H1 (cell line): Measurements from ENCODE around the gene RCSD1. TPM values are rescaled to one million over a fixed set of nuclear protein-coding genes. Genes with fewer than 3 reads are reported as not detected.

Source experiments
- CTCF ChIA-PET: fragments of 300-600 bp; sonication (Branson Sonifier 250); formaldehyde crosslinking; loops from one replicate; lab custom pipeline; 2021; ENCODE audit not compliant: partially characterized antibody; lab: Charles Lee
- POLR2A ChIA-PET: fragments of 300-600 bp; sonication (Branson Sonifier 250); formaldehyde crosslinking; loops from one replicate; lab custom pipeline; 2021; ENCODE audit warnings: inconsistent platforms; ENCODE audit not compliant: partially characterized antibody; lab: Charles Lee
- DNase-seq, 2 experiments: peaks; one replicate each; pipeline versions ENCODE4 v3.0.0 to v3.0.0-alpha.2; 2010 to 2022; ENCODE audit warnings: low spot score in 2 of 2, low read depth in 1 of 2, mixed read lengths in 1 of 2
- FAIRE-seq: peaks from 2 replicates; lab custom pipeline; 2011; peaks lifted over from hg19 to GRCh38; lab: Jason Lieb, UNC
- H2AFZ ChIP-seq: 2 replicates; pipeline ENCODE4 v1.8.1; 2012; ENCODE audit warnings: low read length, inconsistent platforms
- H2AK5ac ChIP-seq: 2 replicates; pipeline ENCODE4 v1.6.1; 2013; ENCODE audit warnings: low read depth, low read length
- H2BK120ac ChIP-seq: replicated peaks from 2 replicates; pipeline ENCODE3; 2013; ENCODE audit warnings: low read depth, low read length, inconsistent platforms
- H2BK12ac ChIP-seq: 2 replicates; pipeline ENCODE4 v1.6.1; 2013; ENCODE audit warnings: low read depth, low read length
- H2BK15ac ChIP-seq: 2 replicates; pipeline ENCODE4 v1.6.1; 2013; ENCODE audit warnings: low read length
- H2BK20ac ChIP-seq: 2 replicates; pipeline ENCODE4 v1.6.1; 2013; ENCODE audit warnings: low read length
- H2BK5ac ChIP-seq: 2 replicates; pipeline ENCODE4 v1.6.1; 2013; ENCODE audit warnings: low read depth, low read length
- H3K14ac ChIP-seq: 2 replicates; pipeline ENCODE4 v1.6.1; 2013; ENCODE audit warnings: inconsistent platforms; ENCODE audit not compliant: insufficient read length
- H3K18ac ChIP-seq: 2 replicates; pipeline ENCODE4 v1.6.1; 2013; ENCODE audit warnings: low read length; ENCODE audit errors: extremely low read depth
- H3K23ac ChIP-seq: 2 replicates; pipeline ENCODE4 v1.6.1; 2013; ENCODE audit warnings: inconsistent platforms; ENCODE audit not compliant: insufficient read length
- H3K23me2 ChIP-seq: 2 replicates; pipeline ENCODE4 v1.6.1; 2013; ENCODE audit warnings: low read depth, low read length
- H3K27ac ChIP-seq: 2 replicates; pipeline ENCODE4 v1.6.1; 2011; ENCODE audit warnings: low read depth, low read length, inconsistent platforms
- H3K27me3 ChIP-seq, 4 experiments: replicated peaks in 1 of 4; 1 replicate in 1 of 4; 2 replicates in 3 of 4; pipeline versions ENCODE4 v1.6.1 to v1.8.1; 2011 to 2013; ENCODE audit warnings: low read length in 3 of 4, mild to moderate bottlenecking in 3 of 4, inconsistent platforms in 2 of 4, mixed read lengths in 2 of 4, moderate library complexity in 1 of 4; ENCODE audit not compliant: control insufficient read depth in 3 of 4, insufficient read depth in 3 of 4; ENCODE audit errors: extremely low read depth in 1 of 4
- H3K36me3 ChIP-seq, 4 experiments: 2 replicates each; pipeline versions ENCODE4 v1.6.1 to v1.8.1; 2011 to 2013; ENCODE audit warnings: mild to moderate bottlenecking in 4 of 4, low read length in 3 of 4, moderate library complexity in 2 of 4, control low read depth in 1 of 4, inconsistent platforms in 1 of 4; ENCODE audit not compliant: insufficient read depth in 4 of 4, control insufficient read depth in 2 of 4
- H3K4ac ChIP-seq: replicated peaks from 2 replicates; pipeline ENCODE3; 2013; ENCODE audit warnings: low read length, low read depth, mixed read lengths, inconsistent platforms; ENCODE audit not compliant: insufficient read length
- H3K4me1 ChIP-seq, 4 experiments: replicated peaks in 1 of 4; 1 replicate in 1 of 4; 2 replicates in 3 of 4; pipeline versions ENCODE4 v1.6.1 to v1.8.1; 2011 to 2013; ENCODE audit warnings: low read length in 3 of 4, inconsistent platforms in 2 of 4, mixed read lengths in 1 of 4; ENCODE audit not compliant: insufficient read depth in 4 of 4, control insufficient read depth in 3 of 4
- H3K4me2 ChIP-seq, 2 experiments: 2 replicates each; pipeline versions ENCODE4 v1.6.1 to v1.8.1; 2011 to 2013; ENCODE audit warnings: low read depth in 2 of 2, low read length in 2 of 2, control low read depth in 1 of 2, inconsistent platforms in 1 of 2, mild to moderate bottlenecking in 1 of 2; ENCODE audit not compliant: insufficient read depth in 1 of 2
- H3K4me3 ChIP-seq, 4 experiments: fragments of 200-600, 300-600 bp in 1 of 4; sonication (generic), shearing (Covaris generic), sonication (Bioruptor Twin) in 1 of 4; 2 replicates each; pipeline versions ENCODE4 v1.5.1 to v1.8.1; 2011 to 2016; ENCODE audit warnings: low read length in 4 of 4, low read depth in 3 of 4, control low read depth in 2 of 4, inconsistent platforms in 2 of 4, mild to moderate bottlenecking in 2 of 4, mixed read lengths in 1 of 4, moderate library complexity in 1 of 4; ENCODE audit not compliant: insufficient read depth in 2 of 4; ENCODE audit errors: extremely low read depth in 1 of 4
- H3K56ac ChIP-seq: replicated peaks from 2 replicates; pipeline ENCODE3; 2013; ENCODE audit warnings: low read depth, mild to moderate bottlenecking, mixed read lengths, low read length, inconsistent platforms; ENCODE audit not compliant: insufficient read length
- H3K79me1 ChIP-seq: 2 replicates; pipeline ENCODE4 v1.6.1; 2013; ENCODE audit warnings: low read depth, low read length, control low read depth
- H3K79me2 ChIP-seq, 2 experiments: 2 replicates each; pipeline versions ENCODE4 v1.6.1 to v1.8.1; 2012 to 2013; ENCODE audit warnings: low read length in 2 of 2, mild to moderate bottlenecking in 2 of 2, inconsistent platforms in 1 of 2; ENCODE audit not compliant: insufficient read depth in 2 of 2, control insufficient read depth in 1 of 2
- H3K9ac ChIP-seq, 4 experiments: replicated peaks in 1 of 4; 1 replicate in 1 of 4; 2 replicates in 3 of 4; pipeline versions ENCODE4 v1.6.1 to v1.8.1; 2011 to 2013; ENCODE audit warnings: low read depth in 3 of 4, low read length in 3 of 4, control low read depth in 2 of 4, mild to moderate bottlenecking in 2 of 4, moderate library complexity in 2 of 4, inconsistent platforms in 1 of 4; ENCODE audit errors: extremely low read depth in 1 of 4
- H3K9me3 ChIP-seq, 2 experiments: 2 replicates each; pipeline versions ENCODE4 v1.6.1 to v1.8.1; 2012 to 2013; ENCODE audit warnings: mild to moderate bottlenecking in 2 of 2, moderate library complexity in 2 of 2, control low read depth in 1 of 2, inconsistent platforms in 1 of 2, low read depth in 1 of 2, low read length in 1 of 2, mixed read lengths in 1 of 2; ENCODE audit not compliant: insufficient read depth in 2 of 2
- H4K20me1 ChIP-seq, 2 experiments: replicated peaks in 1 of 2; 2 replicates each; pipeline versions ENCODE3 to v1.8.1; 2011 to 2013; ENCODE audit warnings: inconsistent platforms in 2 of 2, low read length in 2 of 2, mild to moderate bottlenecking in 1 of 2; ENCODE audit not compliant: insufficient read depth in 2 of 2, control insufficient read depth in 1 of 2
- H4K5ac ChIP-seq: 2 replicates; pipeline ENCODE4 v1.6.1; 2013; ENCODE audit warnings: low read length, low read depth, mixed read lengths, inconsistent platforms; ENCODE audit not compliant: insufficient read length
- H4K8ac ChIP-seq: 2 replicates; pipeline ENCODE4 v1.8.0; 2013; ENCODE audit warnings: mild to moderate bottlenecking, moderate library complexity, low read length, inconsistent platforms; ENCODE audit not compliant: insufficient read depth; ENCODE audit errors: extremely low read depth
- H4K91ac ChIP-seq: replicated peaks from 2 replicates; pipeline ENCODE3; 2013; ENCODE audit warnings: low read length, mixed read lengths, inconsistent platforms; ENCODE audit not compliant: insufficient read length
- ASH2L ChIP-seq: fragments of 200-600, 300-600 bp; sonication (generic); IDR thresholded peaks from one replicate; pipeline ENCODE4 v1.7.1; 2017; ENCODE audit warnings: low read length
- FOSL1 ChIP-seq: IDR thresholded peaks from 2 replicates; pipeline ENCODE4 v1.6.1; 2011; ENCODE audit warnings: mild to moderate bottlenecking, low read depth, low read length, moderate library complexity; ENCODE audit not compliant: insufficient read depth
- KDM4A ChIP-seq: IDR thresholded peaks from one replicate; pipeline ENCODE4 v1.7.1; 2012; ENCODE audit warnings: low read depth, mild to moderate bottlenecking, moderate library complexity, low read length, inconsistent platforms; ENCODE audit not compliant: severe bottlenecking
- MAX ChIP-seq: IDR thresholded peaks from 2 replicates; pipeline ENCODE4 v1.6.1; 2012; ENCODE audit warnings: inconsistent platforms
- PHF8 ChIP-seq: fragments of 200-600 bp; sonication (generic); conservative IDR thresholded peaks from 2 replicates; pipeline ENCODE4 v1.7.1; 2012; ENCODE audit warnings: low read depth, mild to moderate bottlenecking, inconsistent platforms, low read length, moderate library complexity
- POLR2AphosphoS5 ChIP-seq: IDR thresholded peaks from 2 replicates; pipeline ENCODE4 v1.6.1; 2011; ENCODE audit warnings: low read depth, low read length
- WGBS, 2 experiments: shearing (Covaris generic) in 1 of 2; methylation state at CpG; one replicate each; pipeline versions ENCODE4 v1.1.6 to v1.1.7; 2013 to 2015; ENCODE audit warnings: low lambda C conversion rate in 2 of 2, mixed read lengths in 2 of 2, inconsistent platforms in 1 of 2, low coverage in 1 of 2, missing lambda C conversion rate in 1 of 2; ENCODE audit not compliant: insufficient replicate concordance in 2 of 2, insufficient coverage in 1 of 2, insufficient read length in 1 of 2; ENCODE audit errors: extremely low coverage in 1 of 2, missing lambda C conversion rate in 1 of 2; 5-methylcytosine and 5-hydroxymethylcytosine counted together
- polyA plus RNA-seq, 7 experiments: library from polyadenylated mRNA; depleted of rRNA in 3 of 7; stranded (reverse) in 5 of 7; unstranded in 2 of 7; fragments of >200 nt in 5 of 7; fragments of 200-250 nt in 2 of 7; gene quantifications; 1 replicate in 5 of 7; 2 replicates in 1 of 7; 4 replicates in 1 of 7; pipeline versions ENCODE4 v1.2.1 to v1.2.3, GENCODE V29; 2011 to 2013; ENCODE audit warnings: missing spikeins in 2 of 7, mixed read lengths in 2 of 7
- total RNA-seq: library from RNA; stranded (reverse); fragmentation: NEBNext Ultra II Directional; extraction: Animal tissue kit (Norgen Biotek cat#: 25700); gene quantifications from 2 replicates; pipeline ENCODE4 v1.2.1, GENCODE V29; 2021

RCSD1 gene
- total and polyA plus RNA-seq, 2 of the 8 experiments (the other 6 are each of a cell fraction or from before 2014, with no cell fraction given): 0.47 to 0.69 TPM

DNA sequence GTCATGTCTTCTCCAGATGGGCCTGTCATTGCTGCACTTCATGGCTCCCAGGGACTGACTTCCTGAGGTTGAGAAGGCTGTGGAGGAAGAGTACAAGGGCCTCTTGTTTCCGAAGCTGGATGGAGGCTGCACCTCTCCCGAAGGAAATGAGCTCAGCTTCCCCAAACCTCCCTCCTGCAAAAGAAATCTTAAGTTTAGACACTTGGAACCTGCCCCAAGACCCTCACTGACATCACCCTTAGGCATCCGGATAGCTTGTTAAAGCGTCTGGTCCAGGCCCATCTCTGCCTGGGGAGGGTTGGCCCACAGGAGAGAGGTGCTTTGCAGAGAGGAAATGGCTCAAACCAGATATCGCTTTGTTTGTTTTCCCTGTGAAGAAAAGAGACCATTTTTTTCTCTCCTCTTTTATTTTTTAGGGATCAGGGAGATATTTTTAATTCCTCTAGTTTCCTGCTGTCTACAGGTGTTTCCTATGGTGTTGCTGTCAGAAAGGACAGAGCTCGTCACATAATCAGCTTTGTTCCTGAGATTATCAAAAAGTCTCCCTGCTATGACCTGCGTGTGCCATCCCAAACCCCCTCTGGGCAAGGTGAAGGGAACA, 25.0 kb downstream of the RCSD1 start:
- no peak overlapping the region for H2AFZ ChIP-seq
- FAIRE-seq: no peak
- CTCF ChIA-PET: interaction anchor here (0.5 to 1.6 kb wide), 4 partner anchors 9 to 112 kb away, joined by 3 to 6 read pairs (median 4); no protein-coding TSS in a partner anchor

More for the DNA sequence above, 25.0 kb downstream of the RCSD1 start:
- H3K27me3 ChIP-seq: no peaks in the 10 kb centered on the region
- WGBS, 2 experiments: 81% methylated on average over 5 of the region's 7 CpGs; no CpG with 5 or more reads in 1 of the 2 experiments
- 0 out of 7 replicates have a peak, but pooled peaks cover 0 to 2% (median 0%) of the 10 kb centered on the region in 4 experiments for H3K4me1 ChIP-seq
- H3K23ac ChIP-seq: no peak overlapping the region
- no peak overlapping the region for H2AK5ac ChIP-seq
- no peak overlapping the region for H2BK12ac ChIP-seq
- no peaks in the 10 kb centered on the region for H4K20me1 ChIP-seq
- no peaks in the 10 kb centered on the region for H3K36me3 ChIP-seq
- H3K4ac ChIP-seq: no peak overlapping the region
- no peak overlapping the region for H3K4me2 ChIP-seq
- DNase-seq: no peak
- no peak overlapping the region for H2BK120ac ChIP-seq
- TF ChIP-seq FOSL1 (no peak), POLR2AphosphoS5 (no peak), ASH2L (no peak), MAX (no peak), KDM4A (no peak), PHF8 (no peak)
- H4K5ac ChIP-seq: no peak overlapping the region
- no peak overlapping the region for H4K91ac ChIP-seq
- H3K14ac ChIP-seq: no peak overlapping the region
- no peak overlapping the region for H3K27ac ChIP-seq
- no peaks in the 10 kb centered on the region; the same call in 1 of the 2 replicates for H3K79me1 ChIP-seq
- no peak overlapping the region for H2BK5ac ChIP-seq
- no peak overlapping the region for H3K4me3 ChIP-seq
- H3K56ac ChIP-seq: no peak overlapping the region
- H2BK15ac ChIP-seq: no peak overlapping the region
- H4K8ac ChIP-seq: no peak overlapping the region
- POLR2A ChIA-PET: interaction anchor here (1.2 kb wide), 1 partner anchor 10 kb away, joined by 3 read pairs; no protein-coding TSS in a partner anchor
- H3K18ac ChIP-seq: no peak overlapping the region
- H3K79me2 ChIP-seq: no peaks in the 10 kb centered on the region
- no peaks in the 10 kb centered on the region for H3K9me3 ChIP-seq
- H3K23me2 ChIP-seq: peaks cover 1% of the 10 kb centered on the region; the same call in 1 of the 2 replicates
- H3K9ac ChIP-seq: no peak overlapping the region
- H2BK20ac ChIP-seq: no peak overlapping the region
